GM19099 (cell line): Measurements from ENCODE around the gene GDAP1L1.

ENCODE experiments used
- POLR2A ChIP-seq: IDR thresholded peaks from 3 replicates; pipeline ENCODE4 v1.6.1; 2011; ENCODE audit warnings: low read depth; ENCODE audit not compliant: insufficient read length; ENCODE audit errors: extremely low read depth

GDAP1L1 gene

DNA sequence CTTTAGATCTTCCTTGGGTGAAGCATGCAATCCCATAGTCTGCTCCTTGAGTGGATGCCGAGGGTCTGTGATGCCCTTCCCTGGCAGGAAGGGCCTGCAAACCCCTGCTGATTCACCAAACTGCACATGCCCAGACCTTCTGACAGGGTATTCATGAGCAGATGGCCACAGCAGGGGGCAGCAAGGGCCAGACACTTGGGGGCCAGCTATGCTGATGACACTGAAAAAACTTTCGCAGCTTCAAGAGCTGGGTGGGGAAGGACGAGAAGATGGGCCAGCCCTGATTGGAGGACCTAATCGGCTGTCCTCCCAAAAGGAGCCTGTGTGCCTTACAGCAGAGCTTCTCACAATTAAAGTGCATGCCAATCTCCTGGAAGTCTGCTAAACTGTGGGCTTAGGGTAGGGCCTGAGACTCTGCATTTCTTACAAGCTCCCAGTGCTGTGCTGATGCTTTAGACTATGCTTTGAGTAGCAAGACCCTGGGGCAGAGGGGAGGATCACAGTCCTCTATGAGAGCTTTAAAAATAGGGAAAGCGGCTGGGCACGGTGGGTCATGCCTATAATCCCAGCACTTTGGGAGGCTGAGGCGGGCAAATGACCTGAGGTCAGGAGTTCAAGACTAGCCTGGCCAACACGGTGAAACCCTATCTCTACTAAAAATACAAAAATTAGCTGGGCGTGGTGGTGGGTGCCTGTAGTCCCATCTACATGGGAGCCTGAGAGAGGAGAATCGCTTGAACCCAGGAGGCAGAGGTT, 15.2 kb upstream of the GDAP1L1 start:
- no peak for TF ChIP-seq POLR2A

DNA sequence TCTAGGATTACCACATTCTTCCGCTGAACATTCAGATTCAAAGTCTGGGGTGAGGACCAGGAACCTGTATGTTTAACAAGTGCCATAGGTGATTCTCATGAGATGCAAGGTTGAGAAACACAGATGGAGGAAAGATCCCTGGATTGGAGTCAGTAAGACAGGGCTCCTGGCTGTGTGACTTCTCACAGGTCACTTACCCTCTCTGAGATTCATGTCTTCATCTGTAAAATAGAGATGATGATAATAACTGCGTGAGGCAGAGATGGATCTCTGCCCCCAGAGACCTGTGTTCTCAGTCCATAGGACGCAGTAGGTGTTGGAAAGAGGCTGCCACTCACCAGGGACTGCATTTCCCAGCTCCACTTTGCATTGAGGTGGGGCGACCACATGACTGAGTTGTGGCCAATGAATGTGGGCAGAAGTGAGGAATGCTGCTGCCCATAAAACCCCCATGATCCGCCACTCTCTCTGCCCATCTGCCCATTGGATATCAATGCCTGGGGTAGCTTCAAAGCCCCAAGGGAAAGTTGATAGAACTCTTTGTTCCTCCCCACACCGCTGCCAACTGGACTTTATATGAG, 13.6 kb upstream of the GDAP1L1 start:
- no peak for TF ChIP-seq POLR2A

DNA sequence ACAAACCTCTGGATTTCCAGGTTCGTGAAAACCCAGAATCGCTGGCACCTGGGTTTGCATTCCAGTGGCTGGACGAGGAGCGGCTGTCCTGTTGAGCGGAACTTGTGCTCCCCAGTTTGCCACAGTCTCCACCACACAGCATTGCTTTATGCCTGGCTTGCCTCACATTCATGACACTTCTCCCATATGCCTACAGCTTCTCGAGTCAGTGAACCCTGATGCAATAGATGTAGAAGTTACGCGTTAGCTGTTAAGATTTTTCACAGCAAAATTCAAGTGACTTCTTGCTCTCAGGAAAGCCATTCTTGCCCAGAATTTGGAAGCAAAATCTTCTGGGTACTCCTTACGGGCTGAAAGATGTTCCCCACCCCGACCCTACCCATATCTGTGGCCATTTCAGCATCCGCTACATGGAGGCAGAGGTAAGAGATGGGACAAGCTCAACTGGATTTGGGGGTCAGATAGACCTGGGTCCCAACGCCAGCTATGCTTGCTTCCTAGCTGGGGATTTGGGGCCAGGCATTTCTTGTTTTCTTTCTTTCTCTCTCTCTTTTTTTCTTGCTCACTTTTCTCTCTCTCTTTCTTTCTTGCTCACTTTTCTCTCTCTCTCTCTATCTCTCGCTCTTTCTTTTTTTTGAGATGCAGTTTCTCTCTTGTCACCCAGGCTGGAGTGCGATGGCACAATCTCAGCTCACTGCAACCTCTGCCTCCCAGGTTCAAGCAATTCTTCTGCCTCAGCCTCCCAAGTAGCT, 12.4 kb upstream of the GDAP1L1 start:
- no peak for TF ChIP-seq POLR2A

DNA sequence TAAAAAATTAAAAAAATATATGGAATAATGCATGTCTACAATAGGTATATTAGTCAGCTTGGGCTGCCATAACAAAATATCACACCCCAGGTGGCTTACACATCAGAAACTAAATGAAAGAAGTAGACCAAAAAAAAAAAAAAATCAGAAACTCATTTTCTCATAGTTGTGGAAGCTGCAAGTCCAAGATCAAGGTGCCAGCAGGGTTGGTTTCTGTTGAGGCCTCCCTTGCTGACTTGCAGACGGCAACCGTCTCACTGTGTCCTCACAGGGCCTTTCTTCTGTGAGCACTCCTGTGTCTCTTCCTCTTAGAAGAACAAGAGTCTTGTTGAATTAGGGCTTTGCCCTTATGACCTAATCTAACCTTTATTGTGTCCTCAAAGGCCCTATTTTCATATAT, 11.4 kb upstream of the GDAP1L1 start:
- TF ChIP-seq POLR2A = no peak

DNA sequence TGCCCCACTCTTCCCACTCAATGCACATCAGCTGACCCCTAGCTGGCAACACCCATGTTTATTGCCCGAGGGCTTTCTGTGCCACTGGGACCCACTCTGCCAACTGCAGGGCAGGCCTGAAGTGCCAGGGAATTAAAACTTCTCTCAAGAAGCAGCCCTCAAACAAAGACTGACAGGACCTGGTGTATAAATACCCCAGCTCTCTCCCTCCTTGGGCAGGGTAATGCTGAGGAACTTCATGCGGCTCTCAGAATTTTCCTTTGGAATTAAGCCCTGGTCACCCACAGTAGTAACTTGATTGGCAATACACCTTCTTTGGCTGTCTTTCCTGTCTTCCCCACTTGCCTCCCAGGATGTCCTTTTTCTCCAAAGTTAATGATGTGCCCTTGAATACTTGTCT, 5.3 kb upstream of the GDAP1L1 start:
- no peak for TF ChIP-seq POLR2A

DNA sequence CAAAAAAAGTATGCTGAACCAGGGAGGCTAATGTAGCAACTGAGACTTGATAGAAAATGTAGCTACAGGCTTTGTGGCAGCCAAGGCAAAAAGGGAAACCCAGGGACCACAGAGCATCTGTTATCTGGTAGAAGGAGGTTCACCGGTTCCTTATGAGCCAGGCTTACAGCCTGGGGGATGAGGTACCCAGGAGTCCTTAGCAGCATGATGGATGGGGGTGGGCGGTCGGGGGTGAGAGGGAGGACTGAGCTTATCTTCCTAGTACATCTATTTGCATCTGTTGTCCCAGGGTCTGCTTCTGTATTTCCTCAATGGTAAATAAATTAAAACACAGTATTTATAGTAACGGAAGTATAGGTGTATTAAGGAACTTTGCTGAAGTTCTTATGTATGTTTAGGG, 1.1 kb upstream of the GDAP1L1 start:
- no peak for TF ChIP-seq POLR2A

DNA sequence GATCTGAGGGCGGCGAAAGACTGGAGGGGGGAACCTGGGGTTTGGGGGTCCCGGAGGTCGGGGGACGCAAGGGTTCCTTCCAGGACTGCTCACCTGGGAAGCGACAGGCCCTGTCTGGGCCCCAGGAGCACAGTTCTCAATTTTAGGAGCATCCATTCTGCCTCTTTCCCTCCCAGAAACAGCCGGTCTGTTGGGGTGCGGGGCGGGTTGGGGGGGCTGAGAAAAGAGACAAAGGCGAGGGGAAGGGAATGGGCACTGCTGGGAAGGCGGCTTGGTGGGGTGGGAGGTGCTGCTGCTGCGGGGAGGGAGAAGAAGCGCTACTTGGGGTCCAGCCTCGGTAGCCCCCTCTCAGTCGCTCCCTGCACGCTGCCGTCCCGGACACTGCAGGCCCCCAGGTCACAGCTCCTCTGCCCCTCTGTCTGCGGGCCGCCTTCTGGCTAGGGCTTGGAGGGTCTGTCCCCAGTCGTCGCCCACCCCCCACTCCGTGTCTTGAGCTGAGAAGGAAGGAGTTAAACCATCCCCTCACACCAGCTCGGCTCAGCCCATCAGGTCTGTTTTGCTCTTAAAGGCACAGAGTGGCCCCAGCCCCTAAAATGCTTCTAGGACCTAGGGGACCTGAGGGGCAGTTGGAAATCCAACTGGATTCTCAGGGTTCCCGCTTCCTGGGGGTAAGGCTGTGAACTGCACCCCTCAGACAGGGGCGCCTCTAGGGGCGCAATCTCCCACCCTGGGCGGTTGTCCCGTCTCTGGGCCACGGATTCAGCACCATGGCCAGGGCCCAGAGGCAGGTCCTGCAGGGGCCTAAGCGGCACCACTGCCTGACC, 690 bp downstream of the GDAP1L1 start:
- no peak for TF ChIP-seq POLR2A

DNA sequence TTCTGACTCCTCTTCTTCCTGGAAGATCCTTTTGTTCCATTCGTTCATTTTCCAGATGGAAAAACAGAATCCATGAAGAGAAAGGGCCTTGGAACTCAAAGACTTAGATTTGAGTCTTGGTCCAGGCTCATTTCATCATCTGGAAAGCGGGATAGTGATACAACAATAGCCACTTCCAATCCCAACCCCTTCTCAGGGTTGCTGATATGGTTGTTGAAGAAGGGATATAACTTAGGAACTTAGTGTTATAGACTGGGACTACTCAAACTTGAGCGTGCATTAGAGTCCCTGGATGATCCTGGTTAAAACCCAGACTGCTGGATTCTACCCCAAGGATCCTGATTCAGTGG, 1.3 kb downstream of the GDAP1L1 start:
- no peak for TF ChIP-seq POLR2A

DNA sequence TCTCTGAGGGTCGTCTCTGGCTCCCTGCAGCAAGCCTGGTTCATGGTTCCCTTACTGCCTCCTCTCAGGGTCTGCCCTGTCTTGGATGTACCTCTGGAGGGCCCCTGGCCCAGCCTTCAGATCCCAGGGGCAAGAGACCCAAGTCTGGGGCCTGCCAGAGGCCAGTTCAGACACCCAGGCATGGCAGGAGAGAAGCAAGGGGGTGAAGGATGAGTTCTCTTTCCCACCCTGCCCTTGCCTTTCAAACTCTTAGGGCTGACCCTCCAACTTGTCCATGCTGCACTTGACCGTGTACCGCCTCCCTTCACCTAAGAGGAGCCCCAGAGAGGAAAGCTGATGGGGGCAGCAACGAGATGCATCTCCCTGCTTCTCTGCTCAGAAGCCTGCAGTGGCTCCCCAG, 4.2 kb downstream of the GDAP1L1 start:
- TF ChIP-seq POLR2A = no peak

DNA sequence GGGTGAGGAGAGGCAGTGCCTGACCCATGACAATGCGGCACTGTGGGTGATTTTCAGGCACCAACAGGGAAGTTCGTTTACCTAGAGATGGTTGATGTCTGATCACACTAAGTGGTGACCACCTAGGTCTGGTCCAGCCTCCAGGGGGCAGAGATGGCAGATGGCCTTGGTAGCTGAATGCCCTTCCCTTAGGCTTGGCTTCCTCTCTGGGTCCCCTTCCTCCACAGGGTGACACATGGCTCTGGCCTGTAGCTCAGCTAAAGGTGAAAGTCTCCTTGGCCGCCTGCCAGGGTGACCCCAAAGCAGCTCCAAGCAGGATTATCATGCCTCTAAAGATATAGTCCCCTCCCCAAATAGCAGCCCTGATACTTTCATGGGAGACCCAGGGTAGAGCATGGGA, 6.4 kb downstream of the GDAP1L1 start:
- TF ChIP-seq POLR2A = no peak

DNA sequence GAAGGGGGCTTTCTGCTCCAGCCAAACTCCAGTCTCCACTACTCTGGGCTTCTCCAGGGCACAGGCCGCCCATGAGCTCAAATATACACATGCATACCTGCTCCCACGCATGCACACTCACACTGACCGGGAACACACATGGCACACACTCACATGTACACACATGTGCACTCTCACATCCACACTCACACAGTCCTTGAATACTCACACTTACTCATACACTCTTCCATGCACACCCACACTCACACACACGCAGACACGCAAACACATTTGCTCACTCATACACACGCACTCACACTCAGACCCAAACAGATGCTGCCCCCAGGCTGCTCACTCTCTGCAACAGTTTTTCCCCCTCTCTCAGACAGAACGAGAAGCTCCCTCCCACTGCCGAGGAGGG, 7.0 kb downstream of the GDAP1L1 start:
- no peak for TF ChIP-seq POLR2A

DNA sequence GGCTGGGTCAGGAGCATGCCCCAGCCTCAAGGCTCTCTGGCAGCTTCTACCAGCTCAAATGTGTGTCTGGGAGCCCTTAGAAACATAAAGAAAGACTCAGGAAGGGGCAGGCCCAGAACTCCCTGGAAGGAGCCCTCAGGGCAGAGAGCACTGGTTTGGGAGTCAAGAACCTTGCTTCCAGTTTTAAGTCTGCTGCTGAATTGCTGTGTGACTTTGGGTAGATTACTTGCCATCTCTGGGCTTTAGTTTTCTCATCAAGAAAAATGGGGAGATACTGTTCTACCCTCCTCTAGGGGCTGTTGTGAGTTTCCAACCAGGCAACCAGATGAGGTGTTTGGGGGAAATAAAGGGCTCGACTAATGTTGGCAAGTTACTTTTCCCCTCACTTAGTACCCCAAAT, 8.8 kb downstream of the GDAP1L1 start:
- no peak for TF ChIP-seq POLR2A

DNA sequence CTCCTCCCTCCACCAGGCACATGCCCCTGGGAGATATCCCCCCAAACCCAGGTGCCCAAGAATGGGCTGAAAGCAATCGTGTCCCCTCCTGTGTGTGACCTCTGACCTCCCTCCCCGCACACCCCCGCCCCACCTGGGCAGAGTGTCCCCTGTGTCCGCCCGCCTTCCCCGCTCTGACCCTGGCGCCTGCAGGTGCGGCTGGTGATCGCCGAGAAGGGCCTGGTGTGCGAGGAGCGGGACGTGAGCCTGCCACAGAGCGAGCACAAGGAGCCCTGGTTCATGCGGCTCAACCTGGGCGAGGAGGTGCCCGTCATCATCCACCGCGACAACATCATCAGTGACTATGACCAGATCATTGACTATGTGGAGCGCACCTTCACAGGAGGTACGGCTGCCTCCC, 9.9 kb downstream of the GDAP1L1 start:
- TF ChIP-seq POLR2A = no peak

DNA sequence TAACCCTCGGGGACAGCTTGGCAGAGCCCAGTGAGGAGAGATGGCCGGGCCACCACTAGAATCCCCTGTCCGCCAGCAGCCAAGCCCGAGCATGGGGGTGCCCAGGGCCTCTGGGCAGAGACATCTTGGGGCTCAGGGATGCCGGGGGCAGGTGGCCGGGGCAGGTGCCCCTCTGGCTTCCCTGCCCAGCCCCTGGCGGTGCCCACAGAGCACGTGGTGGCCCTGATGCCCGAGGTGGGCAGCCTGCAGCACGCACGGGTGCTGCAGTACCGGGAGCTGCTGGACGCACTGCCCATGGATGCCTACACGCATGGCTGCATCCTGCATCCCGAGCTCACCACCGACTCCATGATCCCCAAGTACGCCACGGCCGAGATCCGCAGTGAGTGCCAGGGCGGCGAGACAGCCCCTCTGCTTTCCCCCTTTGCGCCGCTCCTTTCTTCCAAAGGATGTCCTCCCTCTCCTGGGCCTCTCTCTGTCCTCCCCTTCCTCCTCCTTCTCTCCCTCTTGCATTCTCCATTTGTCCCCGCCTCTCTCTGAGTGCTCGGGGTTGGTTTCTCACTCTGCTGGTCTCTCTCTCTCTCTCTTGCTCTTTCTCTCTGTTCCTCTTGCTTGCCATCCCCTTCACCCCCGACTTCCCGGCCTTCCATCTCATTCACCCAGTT, 11.2 kb downstream of the GDAP1L1 start:
- no peak for TF ChIP-seq POLR2A

DNA sequence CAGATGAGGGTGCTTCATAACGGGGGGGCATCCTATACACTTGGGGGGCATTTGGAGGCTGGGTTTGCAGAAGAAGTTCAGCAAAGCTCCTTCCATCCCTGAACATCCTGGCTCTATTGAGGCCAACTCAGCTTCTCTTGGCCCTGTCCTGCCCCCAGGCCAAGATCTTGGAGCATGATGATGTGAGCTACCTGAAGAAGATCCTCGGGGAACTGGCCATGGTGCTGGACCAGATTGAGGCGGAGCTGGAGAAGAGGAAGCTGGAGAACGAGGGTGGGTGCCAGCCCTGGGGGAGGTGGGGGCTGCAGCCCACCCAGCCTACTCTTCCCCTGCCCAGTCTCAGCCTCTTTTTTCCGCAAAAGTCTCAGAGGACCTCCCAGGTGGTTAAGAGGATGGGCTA, 17.2 kb downstream of the GDAP1L1 start:
- no peak for TF ChIP-seq POLR2A
